ENCODE measurements around the gene CCDC171.
"Not testable (repeated sequence)": the region's sequence is repeated elsewhere in the genome, so short reads cannot be mapped to it uniquely, and the experiment has no call there.

The CCDC171 gene

DNA sequence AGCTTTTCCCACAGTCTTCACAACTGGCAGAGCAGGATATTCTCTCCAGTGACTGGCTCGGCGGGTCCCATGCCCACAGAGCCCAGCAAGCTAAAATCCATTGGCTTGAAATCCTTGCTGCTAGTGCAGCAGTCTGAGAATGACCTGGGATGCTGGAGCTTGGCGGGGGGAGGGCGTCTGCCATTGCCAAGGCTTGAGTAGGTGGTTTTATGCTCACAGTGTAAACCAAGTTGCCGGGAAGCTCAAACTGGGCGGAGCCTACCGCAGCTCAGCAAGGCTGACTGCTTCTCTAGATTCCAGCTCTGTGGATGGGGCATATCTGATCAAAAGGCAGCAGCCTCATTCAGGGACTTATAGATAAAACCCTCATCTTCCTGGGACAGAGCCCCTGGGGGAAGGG lies 194.1 kb downstream of the CCDC171 start:
- DNase-seq (ENCODE audit: low read depth in 3 of 3, low spot score in 1 of 3): no peak

GRCh38 chr9:15755660-15756059 lies 202.8 kb downstream of the CCDC171 start:
- no peak for DNase-seq (ENCODE audit: low read depth in 3 of 3, low spot score in 1 of 3)

DNA sequence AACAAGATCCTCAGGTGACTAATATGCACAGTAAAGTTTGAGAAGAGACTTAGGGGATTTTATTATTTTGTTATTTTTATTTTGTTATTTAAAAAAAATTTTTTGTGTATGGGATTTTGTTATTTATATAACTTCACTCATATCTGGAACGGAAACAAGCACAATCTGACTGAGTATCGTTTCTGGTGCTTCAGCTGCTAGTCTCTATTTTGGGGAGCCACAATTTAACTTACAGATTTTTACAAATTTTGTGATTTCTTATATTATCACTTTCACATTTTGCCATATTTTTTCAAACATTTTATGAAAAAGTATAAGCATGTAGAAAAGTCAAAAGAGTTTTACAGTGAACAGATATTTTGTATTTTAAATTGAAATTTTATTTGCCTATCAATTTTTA lies 208.7 kb downstream of the CCDC171 start:
- DNase-seq (ENCODE audit: low read depth in 3 of 3, low spot score in 1 of 3): no peak

GRCh38 chr9:15763371-15763770 lies 210.5 kb downstream of the CCDC171 start:
- DNase-seq (ENCODE audit: low read depth in 3 of 3, low spot score in 1 of 3): no peak

DNA sequence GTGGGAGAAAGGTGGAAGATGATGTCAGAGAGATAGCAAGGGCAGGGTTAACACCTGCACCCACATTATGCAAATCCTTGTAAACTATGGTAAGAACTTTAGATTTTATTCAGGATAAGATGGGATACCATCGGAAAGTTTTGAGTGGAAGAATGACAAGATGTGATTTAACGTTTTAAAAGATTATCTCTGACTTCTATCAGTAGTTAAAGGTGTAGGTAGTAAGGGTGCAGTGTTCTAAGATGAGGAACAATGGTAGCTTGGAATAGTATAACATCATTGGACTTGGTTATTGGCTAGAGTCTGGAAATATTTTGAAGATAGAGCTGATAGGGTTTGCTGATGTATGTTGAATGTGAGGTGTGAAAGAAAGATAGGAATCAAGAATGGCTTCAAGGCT lies 211.3 kb downstream of the CCDC171 start:
- DNase-seq (ENCODE audit: low read depth in 3 of 3, low spot score in 1 of 3): no peak

GRCh38 chr9:15769547-15769946 lies 216.7 kb downstream of the CCDC171 start:
- no peak for DNase-seq (ENCODE audit: low read depth in 3 of 3, low spot score in 1 of 3)

GRCh38 chr9:15778861-15779260 lies 226.0 kb downstream of the CCDC171 start:
- no peak for DNase-seq (ENCODE audit: low read depth in 3 of 3, low spot score in 1 of 3)

DNA sequence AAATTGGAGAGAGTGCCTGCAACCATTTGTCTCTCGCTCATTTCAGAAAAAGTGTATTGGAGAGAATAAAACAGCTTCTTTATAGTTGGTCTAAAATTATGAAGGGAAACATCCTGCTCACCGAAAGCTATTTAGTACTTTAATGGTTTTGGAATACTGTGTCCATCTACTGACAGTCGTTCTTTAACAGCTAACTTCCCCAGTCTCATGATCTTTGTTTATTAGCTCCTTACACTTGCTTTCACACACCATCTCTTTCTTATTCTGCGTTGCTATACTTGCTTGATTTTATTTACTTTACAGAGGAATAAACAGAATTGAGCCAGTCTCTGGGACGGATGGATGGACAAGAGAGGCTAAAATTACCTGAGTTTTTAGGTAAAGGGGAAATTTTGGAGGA lies 229.3 kb downstream of the CCDC171 start:
- no peak for DNase-seq (ENCODE audit: low read depth in 3 of 3, low spot score in 1 of 3)

- no peak for DNase-seq (ENCODE audit: low read depth in 3 of 3, low spot score in 1 of 3)
Measured at GRCh38 chr9:15785584-15785983, 232.7 kb downstream of the CCDC171 start.

DNA sequence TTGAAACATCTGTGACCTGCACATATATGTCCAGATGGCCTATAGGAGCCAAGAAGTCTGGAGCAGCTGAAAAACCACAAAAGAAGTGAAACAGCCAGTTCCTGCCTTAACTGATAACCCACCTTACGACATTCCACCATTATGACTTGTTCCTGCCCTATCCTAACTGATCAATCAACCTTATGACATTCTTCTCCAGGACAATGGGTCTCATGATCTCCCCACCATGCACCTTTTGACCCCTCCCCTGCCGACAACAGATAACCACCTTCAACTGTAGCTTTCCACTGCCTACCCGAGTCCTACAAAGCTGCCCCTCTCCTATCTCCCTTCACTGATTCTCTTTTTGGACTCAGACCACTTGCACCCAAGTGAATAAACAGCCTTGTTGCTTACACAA lies 233.8 kb downstream of the CCDC171 start:
- no peak for DNase-seq (ENCODE audit: low read depth in 3 of 3, low spot score in 1 of 3)

DNA sequence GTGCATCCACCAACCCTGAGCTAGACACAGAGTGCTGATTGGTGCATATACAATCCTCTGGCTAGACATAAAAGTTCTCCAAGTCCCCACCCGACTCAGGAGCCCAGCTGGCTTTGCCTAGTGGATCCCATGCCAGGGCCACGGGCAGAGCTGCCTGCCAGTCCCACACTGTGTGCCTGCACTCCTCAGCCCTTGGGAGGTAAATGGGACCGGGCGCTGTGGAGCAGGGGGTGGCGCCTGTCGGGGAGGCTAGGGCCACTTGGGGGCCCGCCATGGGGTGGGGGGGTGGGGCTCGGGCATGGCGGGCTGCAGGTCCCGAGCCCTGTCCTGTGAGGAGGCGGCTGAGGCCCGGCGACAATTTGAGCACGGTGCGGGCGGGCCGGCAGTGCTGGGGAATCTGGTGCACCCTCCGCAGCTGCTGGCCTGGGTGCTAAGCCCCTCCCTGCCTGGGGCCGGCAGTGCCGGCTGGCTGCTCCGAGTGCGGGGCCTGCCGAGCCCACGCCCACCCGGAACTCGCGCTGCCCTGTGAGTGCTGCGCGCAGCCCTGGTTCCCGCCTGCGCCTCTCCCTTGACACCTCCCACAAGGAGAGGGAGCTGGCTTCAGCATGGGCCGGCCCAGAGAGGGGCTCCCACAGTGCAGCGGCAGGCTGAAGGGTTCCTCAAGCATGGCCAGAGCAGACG lies 257.5 kb downstream of the CCDC171 start:
- not testable (repeated sequence) for DNase-seq (ENCODE audit: low read depth in 3 of 3, low spot score in 1 of 3)

- DNase-seq (ENCODE audit: low read depth in 3 of 3, low spot score in 1 of 3): no peak
Measured at GRCh38 chr9:15813076-15813475, 260.2 kb downstream of the CCDC171 start.

DNA sequence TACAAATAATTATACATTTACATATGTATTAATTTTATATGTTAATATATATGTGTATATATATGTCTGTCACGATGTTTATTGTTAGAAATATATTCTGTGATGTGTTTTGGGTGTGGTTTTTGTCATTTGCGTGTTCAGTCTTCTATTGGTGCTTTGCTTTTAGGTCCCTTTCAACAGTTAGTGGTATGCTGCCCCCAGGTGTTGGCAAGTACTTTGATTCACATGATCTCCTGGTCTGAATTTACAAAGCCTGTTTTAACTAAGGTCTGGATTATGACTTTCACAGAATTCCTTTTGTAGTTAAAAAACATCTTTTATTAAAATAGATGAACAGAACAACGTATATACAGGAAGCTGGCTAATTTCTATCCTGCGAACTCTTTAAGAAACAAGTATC lies 271.5 kb downstream of the CCDC171 start:
- no peak for DNase-seq (ENCODE audit: low read depth in 3 of 3, low spot score in 1 of 3)

DNA sequence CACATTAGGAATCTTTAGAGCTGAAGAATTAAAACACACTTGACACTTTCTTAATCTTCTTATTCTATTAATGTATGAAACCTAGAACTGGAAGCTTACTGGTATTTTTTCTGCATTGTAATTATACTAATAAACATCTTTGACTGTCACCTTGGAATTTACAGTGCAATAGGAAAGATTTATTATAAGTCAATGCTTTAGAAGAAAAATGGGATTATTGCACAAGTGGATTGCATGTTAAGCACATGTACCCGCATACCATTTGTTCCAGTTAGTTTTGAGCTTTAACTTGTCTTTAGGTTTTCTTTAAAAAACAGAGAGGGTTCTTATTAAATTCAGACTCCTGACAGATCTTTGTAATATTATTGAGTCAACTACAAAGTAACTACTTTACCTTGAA lies 278.5 kb downstream of the CCDC171 start:
- no peak for DNase-seq (ENCODE audit: low read depth in 3 of 3, low spot score in 1 of 3)

GRCh38 chr9:15834541-15834940 lies 281.7 kb downstream of the CCDC171 start:
- no peak for DNase-seq (ENCODE audit: low read depth in 3 of 3, low spot score in 1 of 3)

GRCh38 chr9:15837079-15837679 lies 284.3 kb downstream of the CCDC171 start:
- DNase-seq (ENCODE audit: low read depth in 3 of 3, low spot score in 1 of 3): no peak

GRCh38 chr9:15842051-15842450 lies 289.2 kb downstream of the CCDC171 start:
- no peak for DNase-seq (ENCODE audit: low read depth in 3 of 3, low spot score in 1 of 3)

DNA sequence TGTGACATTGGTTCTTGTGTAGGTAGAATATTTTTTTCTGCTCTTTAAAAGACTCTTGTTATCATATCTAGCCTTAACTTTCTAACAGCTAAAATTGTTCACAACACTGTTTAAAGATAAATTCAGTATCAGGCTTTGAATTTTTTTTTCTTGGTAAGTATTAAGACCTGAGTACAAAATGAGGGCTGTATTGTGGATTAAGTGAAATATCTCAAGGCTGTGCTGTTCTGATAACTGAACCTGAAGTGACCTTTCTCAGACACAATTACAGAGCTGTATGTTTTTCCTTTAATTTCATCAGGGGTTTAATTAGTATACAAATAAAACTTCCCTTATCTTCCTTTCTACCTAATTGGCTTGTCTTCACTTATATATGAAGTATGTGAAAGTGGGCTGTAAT lies 290.5 kb downstream of the CCDC171 start:
- no peak for DNase-seq (ENCODE audit: low read depth in 3 of 3, low spot score in 1 of 3)

DNA sequence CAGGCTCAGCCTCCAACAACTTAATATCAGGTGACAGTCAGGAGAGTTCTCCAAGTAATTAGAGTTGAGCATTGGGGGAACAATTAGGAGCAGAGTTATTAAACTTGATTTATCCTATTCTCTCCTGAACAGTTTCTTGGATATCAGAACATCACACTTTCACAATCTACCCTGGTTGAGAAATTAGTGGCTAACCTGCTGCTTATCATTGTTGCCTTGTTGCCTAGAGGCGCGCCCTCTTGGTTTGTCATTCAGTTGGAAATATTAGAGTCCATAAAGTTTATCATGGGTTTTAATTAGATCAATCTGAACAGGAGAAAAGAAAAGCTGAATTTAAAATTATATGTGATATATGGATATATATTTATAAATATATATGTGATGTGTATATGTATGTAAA lies 291.1 kb downstream of the CCDC171 start:
- DNase-seq (ENCODE audit: low read depth in 3 of 3, low spot score in 1 of 3): no peak

DNA sequence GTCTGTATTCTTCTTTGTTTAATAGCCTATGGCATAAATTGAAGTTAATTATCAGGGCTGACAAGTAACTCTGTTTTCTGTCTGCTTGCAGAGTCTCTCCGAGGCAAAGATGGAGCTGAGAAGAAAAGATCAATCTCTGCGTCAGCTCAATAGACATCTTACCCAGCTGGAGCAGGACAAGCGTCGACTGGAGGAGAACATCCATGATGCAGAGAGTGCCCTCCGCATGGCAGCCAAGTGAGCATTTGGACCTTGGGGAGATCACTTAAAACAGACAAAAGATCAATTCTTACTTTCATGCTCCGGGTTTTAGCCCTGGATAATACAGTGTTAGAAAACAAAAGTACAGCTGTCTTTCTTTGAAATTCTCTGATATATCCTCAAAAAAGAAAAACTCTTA lies 293.8 kb downstream of the CCDC171 start:
- no peak for DNase-seq (ENCODE audit: low read depth in 3 of 3, low spot score in 1 of 3)

GRCh38 chr9:15849871-15850270 lies 297.0 kb downstream of the CCDC171 start:
- DNase-seq (ENCODE audit: low read depth in 3 of 3, low spot score in 1 of 3): no peak

DNA sequence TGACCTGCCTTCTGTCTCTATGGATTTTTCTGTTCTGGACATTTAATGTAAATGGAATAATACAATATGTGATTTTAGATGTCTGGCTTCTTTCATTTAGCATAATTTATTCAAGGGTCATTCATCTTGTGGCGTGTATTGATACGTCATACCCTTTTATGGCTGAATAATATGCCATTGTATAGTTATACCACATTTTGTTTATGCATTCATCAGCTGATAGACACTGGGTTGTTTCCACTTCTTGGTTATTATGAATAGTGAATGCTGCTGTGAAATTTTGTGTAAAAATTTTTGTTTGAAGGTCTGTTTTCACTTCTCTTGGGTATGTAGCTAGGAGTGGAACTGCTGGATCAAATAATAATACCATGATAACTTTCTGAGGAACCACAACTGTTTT lies 298.9 kb downstream of the CCDC171 start:
- no peak for DNase-seq (ENCODE audit: low read depth in 3 of 3, low spot score in 1 of 3)

DNA sequence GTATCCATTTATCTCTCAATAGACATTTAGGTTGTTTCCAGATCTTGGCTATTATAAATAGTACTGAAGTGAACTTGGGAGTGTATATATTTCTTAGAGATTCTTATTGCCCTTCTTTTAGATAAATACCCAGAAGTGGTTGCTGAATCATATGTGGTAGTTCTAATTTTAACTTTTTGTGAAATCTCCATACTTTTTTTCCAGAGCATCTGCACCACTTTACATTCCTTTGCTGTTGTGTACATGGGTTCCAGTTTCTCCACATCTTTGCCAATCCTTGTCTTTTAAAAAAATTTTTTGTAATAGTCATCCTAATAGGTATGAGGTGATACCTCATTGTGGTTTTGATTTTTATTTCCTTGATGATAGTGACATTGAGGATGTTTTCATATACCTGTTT lies 303.7 kb downstream of the CCDC171 start:
- no peak for DNase-seq (ENCODE audit: low read depth in 3 of 3, low spot score in 1 of 3)
